HCT116 (cell line): ENCODE measurements around the gene DDO. TPM values are rescaled to one million over a fixed set of nuclear protein-coding genes. Genes with fewer than 3 reads are reported as not detected.

Experiments used
- ATAC-seq: fragments of 200-7000 bp; cut with Tn5 transposase; 2 replicates; pipeline ENCODE4 v1.9.1; 2020; ENCODE audit warnings: mild to moderate bottlenecking, moderate library complexity
- BruUV-seq: library from RNA; stranded (reverse); fragments of 400-500 nt; replicated peaks from 2 replicates; lab custom pipeline; 2021; lab: Mats Ljungman, UMichigan
- CTCF ChIA-PET: fragments of 300-600 bp; sonication (Branson Sonifier 250); formaldehyde crosslinking; loops from one replicate; lab custom pipeline; 2021; ENCODE audit warnings: antibody characterized with exemption; lab: Charles Lee
- POLR2A ChIA-PET: fragments of 300-600, 350-600 bp; sonication (Branson Sonifier 250); formaldehyde crosslinking; loops from one replicate; lab custom pipeline; 2021; ENCODE audit warnings: antibody characterized with exemption; lab: Charles Lee
- RAD21 ChIA-PET, 2 experiments: fragments of 300-600 bp; sonication (Branson Sonifier 250); formaldehyde crosslinking; loops; one replicate each; lab custom pipeline; 2023; ENCODE audit warnings: low total read pairs in 2 of 2; ENCODE audit not compliant: uncharacterized antibody in 2 of 2, unreplicated experiment in 2 of 2, low non-redundant PET in 1 of 2; lab: Charles Lee
- DNase-seq: peaks from one replicate; pipeline ENCODE4 v3.0.0-alpha.2; 2010; ENCODE audit warnings: low read depth, low spot score
- H2AFZ ChIP-seq: fragments of 200-600 bp; shearing (Covaris generic), sonication (generic); 2 replicates; pipeline ENCODE4 v1.6.1; 2017; ENCODE audit warnings: low read depth, mixed run types, mixed read lengths, antibody characterized with exemption, low read length; ENCODE audit not compliant: poor library complexity, severe bottlenecking
- H3K27ac ChIP-seq: 2 replicates; pipeline ENCODE4 v1.5.1; 2012; ENCODE audit warnings: low read depth, low read length
- H3K27me3 ChIP-seq: fragments of 200-600 bp; sonication (generic); 2 replicates; pipeline ENCODE4 v1.6.1; 2016; ENCODE audit warnings: mixed run types, low read length, mixed read lengths; ENCODE audit not compliant: insufficient read depth
- H3K36me3 ChIP-seq, 2 experiments: fragments of 200-500 bp in 1 of 2; fragments of 200-600 bp in 1 of 2; sonication (Bioruptor generic) in 1 of 2; sonication (generic) in 1 of 2; 2 replicates each; pipeline versions ENCODE4 v1.5.1 to v1.6.1; 2014 to 2016; ENCODE audit warnings: low read length in 2 of 2, inconsistent platforms in 1 of 2, mixed read lengths in 1 of 2, mixed run types in 1 of 2; ENCODE audit not compliant: insufficient read depth in 2 of 2, control insufficient read depth in 1 of 2
- H3K4me1 ChIP-seq, 2 experiments: fragments of 200-600 bp in 1 of 2; sonication (generic) in 1 of 2; 2 replicates each; pipeline versions ENCODE4 v1.5.1 to v1.6.1; 2012 to 2017; ENCODE audit warnings: low read length in 2 of 2, inconsistent platforms in 1 of 2, mild to moderate bottlenecking in 1 of 2, mixed read lengths in 1 of 2, mixed run types in 1 of 2, moderate library complexity in 1 of 2; ENCODE audit not compliant: insufficient read depth in 2 of 2, control insufficient read depth in 1 of 2
- H3K4me2 ChIP-seq: fragments of 200-600 bp; sonication (generic); 2 replicates; pipeline ENCODE4 v1.6.1; 2017; ENCODE audit warnings: mixed run types, low read length, mixed read lengths
- H3K4me3 ChIP-seq, 2 experiments: fragments of 200-600 bp in 1 of 2; sonication (generic) in 1 of 2; replicated peaks in 1 of 2; 2 replicates each; pipeline ENCODE4 v1.5.1; 2011 to 2016; ENCODE audit warnings: low read length in 2 of 2, control low read depth in 1 of 2, low read depth in 1 of 2, mild to moderate bottlenecking in 1 of 2, mixed read lengths in 1 of 2, mixed run types in 1 of 2
- H3K79me2 ChIP-seq: fragments of 200-600 bp; sonication (generic); 2 replicates; pipeline ENCODE4 v1.6.1; 2017; ENCODE audit warnings: mild to moderate bottlenecking, mixed run types, low read length, moderate library complexity, mixed read lengths; ENCODE audit not compliant: insufficient read depth
- H3K9ac ChIP-seq: fragments of 200-600 bp; sonication (generic); 2 replicates; pipeline ENCODE4 v1.6.1; 2016; ENCODE audit warnings: low read length, mixed read lengths
- H3K9me2 ChIP-seq: fragments of 200-600 bp; sonication (generic), shearing (Covaris generic); 2 replicates; pipeline ENCODE4 v1.6.1; 2017; ENCODE audit warnings: mixed run types, mild to moderate bottlenecking, moderate library complexity; ENCODE audit not compliant: insufficient read depth
- H3K9me3 ChIP-seq, 2 experiments: fragments of 200-500 bp in 1 of 2; fragments of 200-600 bp in 1 of 2; sonication (Bioruptor generic) in 1 of 2; sonication (generic) in 1 of 2; 2 replicates each; pipeline ENCODE4 v1.6.1; 2014 to 2017; ENCODE audit warnings: low read length in 2 of 2, mixed read lengths in 2 of 2, inconsistent platforms in 1 of 2, low read depth in 1 of 2, mild to moderate bottlenecking in 1 of 2, mixed run types in 1 of 2, moderate library complexity in 1 of 2; ENCODE audit not compliant: control insufficient read depth in 1 of 2, insufficient read depth in 1 of 2
- H4K20me1 ChIP-seq: fragments of 200-600 bp; sonication (generic), shearing (Covaris generic); 2 replicates; pipeline ENCODE4 v1.6.1; 2017; ENCODE audit warnings: mixed run types, mild to moderate bottlenecking, moderate library complexity; ENCODE audit not compliant: insufficient read depth
- CBX3 ChIP-seq: IDR thresholded peaks from 2 replicates; pipeline ENCODE4 v1.6.1; 2012; ENCODE audit warnings: low read depth
- EGR1 ChIP-seq: IDR thresholded peaks from 2 replicates; pipeline ENCODE4 v1.6.1; 2012; ENCODE audit warnings: low read depth
- ELF1 ChIP-seq: IDR thresholded peaks from 2 replicates; pipeline ENCODE4 v1.6.1; 2012; ENCODE audit warnings: low read depth, borderline replicate concordance
- EZH2 ChIP-seq: fragments of 200-600 bp; sonication (generic); IDR thresholded peaks from 2 replicates; pipeline ENCODE4 v1.6.1; 2017; ENCODE audit warnings: antibody characterized with exemption, mixed run types
- EZH2phosphoT487 ChIP-seq: fragments of 200-600 bp; IDR thresholded peaks from 2 replicates; pipeline ENCODE4 v1.6.1; 2018; ENCODE audit warnings: antibody characterized with exemption, borderline replicate concordance
- JUND ChIP-seq: IDR thresholded peaks from 2 replicates; pipeline ENCODE4 v1.6.1; 2012
- POLR2A ChIP-seq: IDR thresholded peaks from 2 replicates; pipeline ENCODE4 v1.7.0; 2011; ENCODE audit warnings: borderline replicate concordance; ENCODE audit not compliant: insufficient read depth, insufficient read length; ENCODE audit errors: extremely low read depth
- SIN3A ChIP-seq: IDR thresholded peaks from 2 replicates; pipeline ENCODE4 v1.6.1; 2012; ENCODE audit warnings: low read depth
- SP1 ChIP-seq: IDR thresholded peaks from 2 replicates; pipeline ENCODE4 v1.6.1; 2012; ENCODE audit warnings: low read depth
- SRF ChIP-seq: IDR thresholded peaks from 2 replicates; pipeline ENCODE4 v1.6.1; 2012; ENCODE audit warnings: low read depth
- TCF7L2 ChIP-seq: IDR thresholded peaks from 2 replicates; pipeline ENCODE4 v1.7.0; 2011; ENCODE audit warnings: borderline replicate concordance, inconsistent platforms; ENCODE audit not compliant: insufficient read depth, insufficient read length; ENCODE audit errors: extremely low read depth
- YY1 ChIP-seq: IDR thresholded peaks from 2 replicates; pipeline ENCODE4 v1.6.1; 2011; ENCODE audit warnings: low read length, low read depth, moderate library complexity, mild to moderate bottlenecking; ENCODE audit not compliant: insufficient replicate concordance; ENCODE audit errors: extremely low read depth
- ZFX ChIP-seq: fragments of 450-650 bp; IDR thresholded peaks from 2 replicates; pipeline ENCODE4 v1.6.1; 2017
- ZNF274 ChIP-seq: fragments of 200-500 bp; sonication (Bioruptor generic); IDR thresholded peaks from 2 replicates; pipeline ENCODE4 v1.6.1; 2014; ENCODE audit warnings: mild to moderate bottlenecking, low read depth, low read length, inconsistent platforms
- intact Hi-C: fragments of 100-400 bp; cut with micrococcal nuclease; formaldehyde crosslinking; loops from 2 replicates; pipeline ENCODE4 v1.10.0; 2022
- total RNA-seq: library from RNA; stranded (reverse); gene quantifications from one replicate; pipeline ENCODE4 v1.2.1, GENCODE V29; 2021; ENCODE audit not compliant: unreplicated experiment
- TF ChIP-seq, protein P1 (sequence below): IDR thresholded peaks from 2 replicates; pipeline ENCODE4 v1.6.1; 2012; ENCODE audit warnings: low read depth
- TF ChIP-seq, protein P2 (sequence below), 3 experiments: fragments of 200-600 bp in 1 of 3; sonication (generic) in 1 of 3; IDR thresholded peaks in 2 of 3; conservative IDR thresholded peaks in 1 of 3; 2 replicates each; pipeline ENCODE4 v1.5.1; 2012 to 2017; ENCODE audit warnings: low read depth in 2 of 3, low read length in 2 of 3, antibody characterized with exemption in 1 of 3, borderline replicate concordance in 1 of 3, control low read depth in 1 of 3, mild to moderate bottlenecking in 1 of 3, mixed read lengths in 1 of 3, mixed run types in 1 of 3, moderate library complexity in 1 of 3; ENCODE audit not compliant: insufficient read depth in 1 of 3
- TF ChIP-seq, protein P3 (sequence below): IDR thresholded peaks from 2 replicates; pipeline ENCODE4 v1.6.1; 2012
- TF ChIP-seq, protein P4 (sequence below): IDR thresholded peaks from 2 replicates; pipeline ENCODE4 v1.6.1; 2012

The DDO gene
- total RNA-seq, 1 experiment from 2014 or later = not detected

DNA sequence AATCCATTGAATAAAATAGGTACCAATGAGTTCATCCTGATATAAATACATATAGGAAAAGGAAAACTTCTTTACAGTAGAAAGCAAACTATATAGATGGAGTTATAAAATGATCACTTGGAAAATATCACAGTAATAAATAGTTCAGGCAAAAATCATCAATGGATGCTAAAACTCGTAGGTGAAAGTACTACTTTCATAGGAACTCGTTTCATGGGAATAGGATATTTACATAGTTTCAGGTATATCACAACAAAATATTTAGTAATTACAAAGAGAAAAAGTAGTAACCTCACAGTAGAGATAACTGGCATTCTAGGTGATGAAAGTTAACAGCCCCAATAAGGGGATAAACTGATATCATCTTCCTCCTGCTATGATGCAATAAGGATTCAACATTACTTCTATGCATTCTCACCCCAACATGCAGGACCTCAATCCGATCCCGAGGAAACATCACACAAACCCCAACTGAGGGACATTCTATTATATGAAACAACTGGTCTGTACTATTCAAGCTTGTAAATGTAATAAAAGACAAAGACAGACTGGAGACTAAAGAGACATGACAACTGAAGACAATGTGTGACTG is 13.7 kb downstream of the DDO start:
- H3K36me3 ChIP-seq = no peaks in the 10 kb centered on the region
- H3K9ac ChIP-seq = no peak overlapping the region
- TF ChIP-seq EZH2phosphoT487 (no peak), SP1 (no peak), TCF7L2 (no peak), CBX3 (no peak), POLR2A (no peak), YY1 (no peak), SIN3A (no peak), EGR1 (no peak), ZFX (no peak), ZNF274 (no peak), JUND (no peak), EZH2 (no peak), SRF (no peak), ELF1 (no peak)
- TF ChIP-seq, protein P1, sequence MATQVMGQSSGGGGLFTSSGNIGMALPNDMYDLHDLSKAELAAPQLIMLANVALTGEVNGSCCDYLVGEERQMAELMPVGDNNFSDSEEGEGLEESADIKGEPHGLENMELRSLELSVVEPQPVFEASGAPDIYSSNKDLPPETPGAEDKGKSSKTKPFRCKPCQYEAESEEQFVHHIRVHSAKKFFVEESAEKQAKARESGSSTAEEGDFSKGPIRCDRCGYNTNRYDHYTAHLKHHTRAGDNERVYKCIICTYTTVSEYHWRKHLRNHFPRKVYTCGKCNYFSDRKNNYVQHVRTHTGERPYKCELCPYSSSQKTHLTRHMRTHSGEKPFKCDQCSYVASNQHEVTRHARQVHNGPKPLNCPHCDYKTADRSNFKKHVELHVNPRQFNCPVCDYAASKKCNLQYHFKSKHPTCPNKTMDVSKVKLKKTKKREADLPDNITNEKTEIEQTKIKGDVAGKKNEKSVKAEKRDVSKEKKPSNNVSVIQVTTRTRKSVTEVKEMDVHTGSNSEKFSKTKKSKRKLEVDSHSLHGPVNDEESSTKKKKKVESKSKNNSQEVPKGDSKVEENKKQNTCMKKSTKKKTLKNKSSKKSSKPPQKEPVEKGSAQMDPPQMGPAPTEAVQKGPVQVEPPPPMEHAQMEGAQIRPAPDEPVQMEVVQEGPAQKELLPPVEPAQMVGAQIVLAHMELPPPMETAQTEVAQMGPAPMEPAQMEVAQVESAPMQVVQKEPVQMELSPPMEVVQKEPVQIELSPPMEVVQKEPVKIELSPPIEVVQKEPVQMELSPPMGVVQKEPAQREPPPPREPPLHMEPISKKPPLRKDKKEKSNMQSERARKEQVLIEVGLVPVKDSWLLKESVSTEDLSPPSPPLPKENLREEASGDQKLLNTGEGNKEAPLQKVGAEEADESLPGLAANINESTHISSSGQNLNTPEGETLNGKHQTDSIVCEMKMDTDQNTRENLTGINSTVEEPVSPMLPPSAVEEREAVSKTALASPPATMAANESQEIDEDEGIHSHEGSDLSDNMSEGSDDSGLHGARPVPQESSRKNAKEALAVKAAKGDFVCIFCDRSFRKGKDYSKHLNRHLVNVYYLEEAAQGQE = no peak
- TF ChIP-seq, protein P2, sequence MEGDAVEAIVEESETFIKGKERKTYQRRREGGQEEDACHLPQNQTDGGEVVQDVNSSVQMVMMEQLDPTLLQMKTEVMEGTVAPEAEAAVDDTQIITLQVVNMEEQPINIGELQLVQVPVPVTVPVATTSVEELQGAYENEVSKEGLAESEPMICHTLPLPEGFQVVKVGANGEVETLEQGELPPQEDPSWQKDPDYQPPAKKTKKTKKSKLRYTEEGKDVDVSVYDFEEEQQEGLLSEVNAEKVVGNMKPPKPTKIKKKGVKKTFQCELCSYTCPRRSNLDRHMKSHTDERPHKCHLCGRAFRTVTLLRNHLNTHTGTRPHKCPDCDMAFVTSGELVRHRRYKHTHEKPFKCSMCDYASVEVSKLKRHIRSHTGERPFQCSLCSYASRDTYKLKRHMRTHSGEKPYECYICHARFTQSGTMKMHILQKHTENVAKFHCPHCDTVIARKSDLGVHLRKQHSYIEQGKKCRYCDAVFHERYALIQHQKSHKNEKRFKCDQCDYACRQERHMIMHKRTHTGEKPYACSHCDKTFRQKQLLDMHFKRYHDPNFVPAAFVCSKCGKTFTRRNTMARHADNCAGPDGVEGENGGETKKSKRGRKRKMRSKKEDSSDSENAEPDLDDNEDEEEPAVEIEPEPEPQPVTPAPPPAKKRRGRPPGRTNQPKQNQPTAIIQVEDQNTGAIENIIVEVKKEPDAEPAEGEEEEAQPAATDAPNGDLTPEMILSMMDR (IDR thresholded peaks at IDR 0.05 in 2 of 3, conservative IDR thresholded peaks at IDR 0.05 in 1 of 3; ENCODE audit: borderline replicate concordance in 1 of 3, insufficient read depth in 1 of 3, low read depth in 2 of 3, low read length in 2 of 3) = no peak
- TF ChIP-seq, protein P3, sequence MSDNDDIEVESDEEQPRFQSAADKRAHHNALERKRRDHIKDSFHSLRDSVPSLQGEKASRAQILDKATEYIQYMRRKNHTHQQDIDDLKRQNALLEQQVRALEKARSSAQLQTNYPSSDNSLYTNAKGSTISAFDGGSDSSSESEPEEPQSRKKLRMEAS = no peak
- TF ChIP-seq, protein P4, sequence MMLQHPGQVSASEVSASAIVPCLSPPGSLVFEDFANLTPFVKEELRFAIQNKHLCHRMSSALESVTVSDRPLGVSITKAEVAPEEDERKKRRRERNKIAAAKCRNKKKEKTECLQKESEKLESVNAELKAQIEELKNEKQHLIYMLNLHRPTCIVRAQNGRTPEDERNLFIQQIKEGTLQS = no peak
- no TSS peak for BruUV-seq
- CTCF ChIA-PET = no interaction called here
- no peaks in the 10 kb centered on the region for H3K9me3 ChIP-seq
- H3K79me2 ChIP-seq = no peaks in the 10 kb centered on the region
- no peak overlapping the region for H3K4me3 ChIP-seq
- DNase-seq (no peak), ATAC-seq (no peak)
- no peaks in the 10 kb centered on the region for H4K20me1 ChIP-seq
- peaks cover 7 to 12% of the 10 kb centered on the region in 2 experiments for H3K4me1 ChIP-seq
- intact Hi-C loops = no loop called here
- no peak overlapping the region for H3K27ac ChIP-seq
- no peaks in the 10 kb centered on the region for H3K9me2 ChIP-seq
- no peak overlapping the region for H2AFZ ChIP-seq
- POLR2A ChIA-PET = no interaction called here
- RAD21 ChIA-PET = no interaction called here
- no peak overlapping the region for H3K4me2 ChIP-seq
- no peaks in the 10 kb centered on the region for H3K27me3 ChIP-seq
